Stimulated activated naive CD8-positive, alpha-beta T cell treated with anti-CD3 and anti-CD28 coated beads, Interleukin-15, amount 100 ng/mL, for 72 hours (primary cell): ENCODE results near the gene PYHIN1.
"Not testable (repeated sequence)": the region's sequence is repeated elsewhere in the genome, so short reads cannot be mapped to it uniquely, and the experiment has no call there.

ENCODE experiments used
- ATAC-seq: fragments of 150-1000 bp; cut with Tn5 transposase; 2 replicates; pipeline ENCODE4 v1.10.0; 2021; ENCODE audit warnings: mild to moderate bottlenecking, moderate library complexity
- DNase-seq, 2 donors: peaks; one replicate each; pipeline ENCODE4 v3.0.0; 2021 to 2022
- H3K27ac Mint-ChIP-seq, 2 donors: one replicate each; pipeline ENCODE4 v1.8.0; 2022; ENCODE audit warnings: mild to moderate bottlenecking in 2 of 2, mixed read lengths in 2 of 2, moderate library complexity in 2 of 2
- H3K27me3 Mint-ChIP-seq: one replicate; pipeline ENCODE4 v1.8.0; 2022; ENCODE audit warnings: mixed read lengths
- H3K4me1 Mint-ChIP-seq: one replicate; pipeline ENCODE4 v1.8.0; 2022; ENCODE audit warnings: mild to moderate bottlenecking, mixed read lengths
- H3K4me3 Mint-ChIP-seq, 2 donors: one replicate each; pipeline ENCODE4 v1.8.0; 2022; ENCODE audit warnings: mild to moderate bottlenecking in 2 of 2, mixed read lengths in 2 of 2, moderate library complexity in 1 of 2
- H3K9me3 Mint-ChIP-seq, 2 donors: one replicate each; pipeline ENCODE4 v1.8.0; 2022; ENCODE audit warnings: mixed read lengths in 2 of 2

PYHIN1 gene

DNA sequence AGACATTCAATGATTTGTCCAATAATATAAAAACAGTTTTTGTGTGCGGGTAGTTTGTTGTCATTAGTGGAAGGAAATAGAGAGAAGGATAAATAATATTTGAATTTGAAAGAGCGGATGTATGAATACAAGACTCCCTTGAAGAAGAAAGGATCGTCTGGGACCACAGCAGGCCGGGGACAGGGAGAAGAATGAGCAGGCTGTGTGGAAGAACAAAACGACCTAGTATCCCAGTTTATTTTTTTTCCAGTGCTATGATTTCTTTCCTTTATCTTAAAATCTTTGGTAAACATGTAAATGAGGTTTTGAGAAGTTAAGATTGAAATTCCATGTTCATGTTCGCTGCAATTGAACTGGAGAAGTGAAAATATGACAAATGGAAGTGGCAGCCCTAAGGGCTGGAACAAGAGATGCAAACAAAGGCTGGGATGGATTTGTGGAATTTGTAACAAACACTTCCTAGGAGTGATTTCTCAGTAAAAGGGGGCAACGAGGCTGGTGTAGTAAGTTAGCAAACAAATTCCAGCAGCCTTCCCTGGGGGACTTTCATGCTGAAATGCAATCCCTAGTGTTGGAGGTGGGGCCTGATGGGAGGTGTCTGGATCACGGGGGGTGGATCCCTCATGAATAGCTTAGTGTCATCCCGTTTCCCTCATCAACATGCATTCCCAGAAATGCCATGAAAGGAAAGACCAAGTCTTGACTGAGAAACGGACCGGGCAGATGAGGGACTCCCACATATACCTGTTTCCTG is 68.1 kb downstream of the PYHIN1 start:
- H3K4me3 Mint-ChIP-seq, result no peak overlapping the region
- H3K4me1 Mint-ChIP-seq, result peaks cover 12% of the 10 kb centered on the region
- DNase-seq (no peak), ATAC-seq (no peak)
- no peak overlapping the region for H3K27ac Mint-ChIP-seq
- H3K27me3 Mint-ChIP-seq, result no peaks in the 10 kb centered on the region
- H3K9me3 Mint-ChIP-seq, result peaks cover 0 to 10% of the 10 kb centered on the region in 2 donors

DNA sequence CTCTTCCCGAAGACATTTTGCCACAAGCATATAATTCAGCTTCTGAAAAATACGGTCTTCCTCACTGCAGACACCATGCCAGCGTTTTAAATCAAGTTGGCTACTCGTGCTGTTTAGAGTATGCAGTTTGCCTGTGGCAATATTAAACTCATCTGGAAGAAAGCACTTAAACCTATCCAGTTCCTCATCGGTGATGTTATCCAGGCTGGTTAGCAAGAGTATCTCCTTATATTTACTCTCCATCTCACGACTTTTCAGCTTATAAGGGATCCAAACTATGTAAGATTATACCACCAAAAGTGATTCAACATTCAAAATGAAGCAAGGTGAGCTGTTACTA is 68.7 kb downstream of the PYHIN1 start:
- no peaks in the 10 kb centered on the region for H3K27me3 Mint-ChIP-seq
- H3K27ac Mint-ChIP-seq, result no peak overlapping the region
- H3K9me3 Mint-ChIP-seq, result peaks cover 0 to 10% of the 10 kb centered on the region in 2 donors
- ATAC-seq (no peak), DNase-seq (no peak)
- H3K4me1 Mint-ChIP-seq, result peaks cover 12% of the 10 kb centered on the region
- H3K4me3 Mint-ChIP-seq, result no peak overlapping the region

DNA sequence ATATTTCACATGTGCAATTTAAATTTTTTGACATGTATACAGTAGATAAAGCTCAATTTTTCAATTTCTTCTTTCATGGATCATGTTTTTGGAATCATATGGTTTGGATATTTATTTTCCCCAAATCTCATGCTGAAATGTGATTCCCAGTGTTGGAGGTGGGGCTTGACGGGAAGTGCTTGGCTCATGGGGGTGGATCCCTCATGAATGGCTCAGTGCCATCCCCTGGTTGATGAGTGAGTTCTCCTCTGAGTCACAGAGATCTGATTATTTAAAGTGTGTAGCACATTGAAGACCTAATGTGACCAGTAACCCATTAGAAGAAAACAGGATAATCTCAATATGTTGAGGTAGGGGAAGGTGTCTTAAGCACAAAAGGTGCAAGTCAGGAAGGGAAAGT is 69.3 kb downstream of the PYHIN1 start:
- DNase-seq, result no peak

DNA sequence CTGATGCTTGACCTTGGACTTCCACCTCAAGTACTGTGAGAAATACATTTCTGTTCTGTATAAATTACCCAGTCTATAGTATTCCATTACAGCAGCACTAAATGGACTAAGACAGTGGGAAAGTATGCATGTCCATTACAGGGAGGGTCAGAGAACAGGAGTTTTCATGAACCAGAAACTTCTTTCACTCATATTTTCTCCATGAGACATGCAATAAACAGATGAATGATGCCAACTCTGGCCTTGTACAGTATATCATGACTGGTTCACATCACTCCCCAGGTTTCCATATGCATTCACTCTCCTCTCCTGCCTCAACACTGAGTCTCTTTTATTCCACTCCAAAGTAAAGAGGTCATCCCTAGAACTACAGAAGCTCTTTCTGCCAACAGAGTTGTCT is 73.8 kb downstream of the PYHIN1 start:
- H3K27ac Mint-ChIP-seq, result no peak overlapping the region
- H3K27me3 Mint-ChIP-seq, result no peaks in the 10 kb centered on the region
- peaks cover 39% of the 10 kb centered on the region for H3K4me1 Mint-ChIP-seq
- DNase-seq, result no peak
- ATAC-seq, result no peak
- H3K4me3 Mint-ChIP-seq, result no peak overlapping the region
- peaks cover 7 to 12% of the 10 kb centered on the region in 2 donors for H3K9me3 Mint-ChIP-seq

More for the DNA sequence above, 69.3 kb downstream of the PYHIN1 start:
- Mint-ChIP-seq H3K9me3 (peaks cover 2 to 5% of the 10 kb centered on the region in 2 donors), H3K4me1 (peaks cover 18% of the 10 kb centered on the region), H3K4me3 (no peak overlapping the region), H3K27ac (no peak overlapping the region), H3K27me3 (no peaks in the 10 kb centered on the region)
- ATAC-seq, result no peak

DNA sequence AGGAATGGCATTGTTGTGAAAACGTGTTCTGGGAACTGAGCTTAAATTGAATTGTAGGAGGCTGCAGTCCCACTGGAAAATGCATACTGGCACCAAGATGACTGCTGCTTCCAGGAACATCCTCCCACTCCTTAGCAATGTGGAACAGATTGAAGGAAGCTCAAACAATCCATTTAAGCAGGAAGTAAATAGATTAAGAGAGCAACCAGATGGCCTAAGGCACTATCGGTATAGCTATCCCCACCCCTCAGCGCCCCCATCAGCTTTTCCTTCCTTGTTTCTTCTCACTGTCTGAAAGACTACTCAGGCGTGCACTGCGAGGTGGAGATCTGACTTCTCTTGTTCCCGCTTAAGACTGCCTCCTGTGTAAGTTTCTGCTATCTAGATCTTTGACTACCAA is 74.3 kb downstream of the PYHIN1 start:
- ATAC-seq, result no peak
- Mint-ChIP-seq H3K4me3 (no peak overlapping the region), H3K27me3 (no peaks in the 10 kb centered on the region), H3K27ac (no peak overlapping the region), H3K9me3 (peaks cover 7 to 12% of the 10 kb centered on the region in 2 donors), H3K4me1 (peaks cover 39% of the 10 kb centered on the region)
- DNase-seq, result no peak

DNA sequence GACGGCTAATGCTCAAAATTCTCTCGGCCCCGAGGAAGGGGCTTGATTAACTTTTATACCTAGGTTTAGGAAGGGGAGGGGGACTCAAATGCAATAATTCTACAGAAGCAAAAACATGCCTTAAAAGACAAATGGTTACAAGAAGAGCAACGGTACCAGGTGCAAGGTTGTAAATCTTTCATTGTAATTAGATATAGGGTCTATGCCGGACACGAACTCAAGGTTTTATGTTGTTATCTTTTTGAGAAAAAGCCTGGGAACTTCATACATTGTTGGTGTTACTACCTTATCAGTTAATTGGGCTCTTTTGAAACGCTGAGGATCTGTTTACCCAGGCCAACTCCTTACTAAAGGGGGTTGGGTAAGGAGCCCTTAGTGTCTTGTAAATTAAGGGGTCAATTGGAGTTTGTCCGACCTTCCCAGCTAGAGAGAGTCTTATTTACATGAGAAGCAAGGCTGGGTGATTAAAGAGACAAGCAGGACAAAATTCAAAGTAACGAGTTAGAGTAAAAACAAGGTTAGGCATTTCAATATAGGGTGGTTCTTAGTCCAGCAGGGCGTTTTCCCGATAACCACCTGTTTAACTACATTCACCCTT is 75.0 kb downstream of the PYHIN1 start:
- DNase-seq, H3K4me3 Mint-ChIP-seq, H3K27me3 Mint-ChIP-seq, ATAC-seq, H3K27ac Mint-ChIP-seq: not testable (repeated sequence)
- Mint-ChIP-seq H3K4me1 (peaks cover 39% of the 10 kb centered on the region), H3K9me3 (peaks cover 7 to 12% of the 10 kb centered on the region in 2 donors)

DNA sequence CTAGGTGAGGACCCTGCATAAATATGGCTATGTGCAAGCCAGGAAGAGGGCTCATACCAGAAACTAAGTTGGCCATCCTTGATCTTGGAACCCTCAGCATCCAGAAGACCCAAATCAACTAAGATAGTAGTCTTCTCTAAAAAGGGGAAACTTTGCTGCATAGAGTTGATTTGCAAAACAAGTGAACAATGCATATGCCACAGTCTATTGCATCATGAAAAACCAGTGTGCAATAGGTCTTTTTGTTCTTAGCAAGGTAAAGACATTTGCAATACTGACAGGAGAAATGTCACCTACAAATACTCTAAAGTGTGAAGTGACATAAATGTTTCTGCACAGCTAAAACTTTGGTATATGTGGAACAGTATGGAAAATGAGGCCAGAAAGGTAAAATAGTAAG is 76.4 kb downstream of the PYHIN1 start:
- peak overlapping the region in 1 of 2 donors; percentile 83 for H3K27ac Mint-ChIP-seq
- no peaks in the 10 kb centered on the region for H3K27me3 Mint-ChIP-seq
- H3K9me3 Mint-ChIP-seq, result peaks cover 7 to 12% of the 10 kb centered on the region in 2 donors
- DNase-seq, result no peak
- H3K4me1 Mint-ChIP-seq, result peaks cover 44% of the 10 kb centered on the region
- H3K4me3 Mint-ChIP-seq, result peak overlapping the region in 1 of 2 donors; percentile 47
- ATAC-seq, result no peak

DNA sequence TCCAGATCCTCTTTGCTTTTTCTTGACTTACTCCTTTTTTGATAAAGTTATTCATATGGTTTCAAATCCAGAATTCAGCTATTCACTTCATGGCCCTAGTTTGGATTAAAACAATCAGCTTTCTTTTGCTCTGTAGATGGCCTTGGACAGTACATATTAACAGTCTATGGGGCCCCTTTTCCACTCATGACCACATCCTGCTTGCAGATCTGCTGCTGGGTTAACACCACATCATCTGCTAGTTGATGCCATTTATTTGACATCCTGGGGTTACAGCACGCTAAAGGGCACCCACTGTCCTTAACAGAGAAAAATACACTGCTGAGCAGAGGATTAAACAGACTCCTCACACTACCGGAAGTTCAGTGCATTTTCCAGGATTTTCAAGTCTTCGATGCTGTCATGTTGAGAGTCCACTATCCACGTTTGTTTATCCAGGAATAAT is 77.4 kb downstream of the PYHIN1 start:
- peak overlapping the region; percentile 99 to 100 for H3K27ac Mint-ChIP-seq
- H3K27me3 Mint-ChIP-seq, result no peaks in the 10 kb centered on the region
- DNase-seq (peak; percentile 71 to 84), ATAC-seq (peak; percentile 89)
- peaks cover 7 to 12% of the 10 kb centered on the region in 2 donors for H3K9me3 Mint-ChIP-seq
- H3K4me1 Mint-ChIP-seq, result peaks cover 48% of the 10 kb centered on the region
- H3K4me3 Mint-ChIP-seq, result peak overlapping the region; percentile 89 to 90

DNA sequence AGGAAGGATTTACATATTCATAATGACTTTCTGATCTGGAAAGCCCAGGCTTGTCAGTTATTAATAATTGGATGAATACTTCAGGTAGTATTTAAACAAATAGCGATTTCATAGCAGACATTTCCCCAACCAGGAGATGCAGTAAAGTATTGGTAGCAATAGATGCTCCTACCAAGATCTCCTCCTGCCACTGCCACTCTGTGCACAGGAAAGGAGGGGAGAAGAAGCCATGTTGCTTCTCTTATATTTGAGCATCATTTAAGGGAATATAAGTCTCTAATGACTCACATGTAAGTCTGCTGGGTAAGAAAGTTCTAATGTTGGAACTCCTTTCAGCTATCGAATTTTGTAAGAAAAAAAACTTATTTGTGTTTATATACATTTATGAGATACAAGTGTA is 77.9 kb downstream of the PYHIN1 start:
- peak in 1 of 2 donors; percentile 24 for DNase-seq
- H3K27ac Mint-ChIP-seq, result peak overlapping the region; percentile 99 to 100
- H3K9me3 Mint-ChIP-seq, result peaks cover 7 to 12% of the 10 kb centered on the region in 2 donors
- peak; percentile 29 for ATAC-seq
- no peaks in the 10 kb centered on the region for H3K27me3 Mint-ChIP-seq
- H3K4me1 Mint-ChIP-seq, result peaks cover 53% of the 10 kb centered on the region
- peak overlapping the region; percentile 89 to 90 for H3K4me3 Mint-ChIP-seq

DNA sequence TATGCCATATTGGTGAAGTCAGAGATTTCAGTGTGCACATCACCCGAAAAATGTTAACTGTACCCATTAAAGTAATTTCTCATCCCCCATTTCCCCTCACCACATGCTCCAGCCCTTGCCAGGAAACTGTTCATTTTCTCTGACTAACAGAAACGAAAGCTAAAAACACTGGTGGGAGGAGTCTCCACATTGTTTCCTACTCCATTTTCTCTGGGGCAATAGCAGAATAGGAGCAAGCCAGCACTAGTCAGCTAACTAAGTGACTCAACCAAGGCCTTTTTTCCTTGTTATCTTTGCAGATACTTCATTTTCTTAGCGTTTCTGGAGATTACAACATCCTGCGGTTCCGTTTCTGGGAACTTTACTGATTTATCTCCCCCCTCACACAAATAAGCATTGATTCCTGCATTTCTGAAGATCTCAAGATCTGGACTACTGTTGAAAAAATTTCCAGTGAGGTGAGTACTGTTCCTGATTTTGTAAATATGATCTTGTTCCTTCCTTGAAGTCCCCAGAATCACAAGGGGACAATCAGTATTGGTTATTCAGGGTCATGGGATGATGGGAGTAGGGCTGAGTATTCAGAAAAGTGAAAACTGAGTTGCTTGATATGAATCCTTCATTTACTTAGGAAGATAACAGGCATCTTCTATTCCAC is 78.5 kb downstream of the PYHIN1 start, which contains the start of gene IFI16:
TSS of gene IFI16 (plus strand) at position 204 of the 658 bp plus-strand sequence. CDS start 4,774 bp downstream, outside the sequence.
- DNase-seq (peak; percentile 66 to 81), ATAC-seq (peak; percentile 76)
- H3K27ac Mint-ChIP-seq, result peak within 1 kb of the TSS; percentile 99 to 100
- H3K4me1 Mint-ChIP-seq, result peaks cover 58% of the 10 kb centered on the region
- H3K4me3 Mint-ChIP-seq, result peak within 1 kb of the TSS; percentile 89 to 90
- no peaks in the 10 kb centered on the region for H3K27me3 Mint-ChIP-seq
- H3K9me3 Mint-ChIP-seq, result peaks cover 7 to 12% of the 10 kb centered on the region in 2 donors

DNA sequence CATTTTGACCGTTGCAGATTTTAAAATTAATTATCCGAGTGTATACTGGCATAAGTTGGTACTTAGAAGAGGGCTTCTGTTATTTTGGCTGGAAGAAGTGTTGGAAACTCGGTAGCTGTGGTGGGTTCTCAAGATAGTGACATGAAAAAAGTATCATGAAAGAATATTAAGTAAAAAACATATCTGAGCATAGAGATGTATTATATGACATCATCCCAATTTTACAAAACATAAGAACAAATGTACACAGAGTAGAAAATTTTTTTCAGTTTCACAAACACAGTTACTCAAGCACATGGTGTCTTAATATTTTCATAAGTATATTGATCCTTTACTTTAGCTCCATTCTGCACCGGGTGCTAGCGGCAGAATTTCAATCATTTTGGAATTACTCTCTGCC is 79.0 kb downstream of the PYHIN1 start:
- Mint-ChIP-seq H3K27ac (peak overlapping the region; percentile 99 to 100), H3K27me3 (no peaks in the 10 kb centered on the region), H3K4me1 (peaks cover 61% of the 10 kb centered on the region), H3K4me3 (peak overlapping the region; percentile 89 to 90), H3K9me3 (peaks cover 7 to 12% of the 10 kb centered on the region in 2 donors)
- ATAC-seq (no peak), DNase-seq (peak in 1 of 2 donors; percentile 7)

DNA sequence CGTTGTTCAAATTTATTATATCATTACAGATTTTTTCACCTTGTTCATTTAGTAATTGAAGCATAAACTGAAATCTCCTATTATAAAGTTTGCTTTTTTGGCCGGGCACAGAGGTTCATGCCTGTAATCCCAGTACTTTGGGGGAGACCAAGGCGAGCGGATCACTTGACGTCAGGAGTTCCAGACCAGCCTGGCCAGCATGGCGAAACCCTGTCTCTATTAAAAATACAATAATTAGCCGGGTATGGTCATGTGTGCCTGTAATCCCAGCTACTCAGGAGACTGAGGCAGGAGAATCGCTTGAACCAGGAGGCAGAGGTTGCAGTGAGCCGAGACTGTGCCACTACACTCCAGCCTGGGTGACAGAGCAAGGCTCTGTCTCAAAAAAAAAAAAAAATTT is 79.6 kb downstream of the PYHIN1 start:
- peak; percentile 28 to 54 for DNase-seq
- not testable (repeated sequence) for H3K27me3 Mint-ChIP-seq, ATAC-seq, H3K9me3 Mint-ChIP-seq
- peak overlapping the region; percentile 89 to 90 for H3K4me3 Mint-ChIP-seq
- H3K4me1 Mint-ChIP-seq, result peaks cover 61% of the 10 kb centered on the region
- H3K27ac Mint-ChIP-seq, result peak overlapping the region; percentile 99 to 100

DNA sequence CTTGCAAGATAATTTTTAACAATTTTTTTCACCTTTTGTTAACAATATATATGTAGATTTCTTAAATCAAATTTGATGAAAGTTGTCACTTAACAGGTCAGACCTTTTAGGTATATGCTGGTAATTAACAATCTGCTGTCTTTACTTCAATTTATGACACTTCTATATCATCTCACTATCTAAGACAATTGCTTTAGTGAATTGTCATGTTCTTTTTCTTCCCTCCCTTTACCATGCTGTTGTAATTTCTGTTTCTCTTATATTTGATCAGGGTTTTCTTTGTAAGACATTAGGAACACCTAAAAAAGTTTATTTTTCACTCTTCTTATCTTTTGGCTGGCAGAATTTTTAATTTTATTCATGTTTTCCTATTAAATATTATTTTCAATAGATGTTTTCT is 80.4 kb downstream of the PYHIN1 start:
- Mint-ChIP-seq H3K27ac (peak overlapping the region; percentile 98 to 100), H3K27me3 (no peaks in the 10 kb centered on the region)

DNA sequence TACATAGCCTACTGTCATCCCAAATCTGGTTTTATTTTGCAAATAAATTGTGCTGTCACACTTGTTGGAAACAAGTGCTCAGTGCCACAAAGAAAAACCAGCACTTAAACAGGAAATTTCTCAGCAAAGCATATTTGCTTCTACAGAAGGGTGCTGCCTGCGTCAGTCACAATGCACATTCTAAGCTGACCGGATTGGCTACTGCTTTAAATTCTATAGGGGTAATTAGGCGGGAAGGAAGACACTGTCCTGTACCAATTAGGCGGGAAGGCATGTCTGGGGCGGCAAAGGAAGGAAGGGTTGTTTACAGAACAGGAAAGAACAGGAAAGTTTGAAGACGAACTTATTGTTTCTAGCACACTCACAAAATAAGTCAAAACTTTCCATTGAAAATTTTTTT is 81.1 kb downstream of the PYHIN1 start:
- H3K9me3 Mint-ChIP-seq, result no peaks in the 10 kb centered on the region
- peak; percentile 68 for ATAC-seq
- peaks cover 59% of the 10 kb centered on the region for H3K4me1 Mint-ChIP-seq
- no peaks in the 10 kb centered on the region for H3K27me3 Mint-ChIP-seq
- H3K4me3 Mint-ChIP-seq, result peak overlapping the region; percentile 65 to 98
- H3K27ac Mint-ChIP-seq, result peak overlapping the region; percentile 98 to 100
- peak; percentile 58 to 81 for DNase-seq

More for the DNA sequence above, 80.4 kb downstream of the PYHIN1 start:
- Mint-ChIP-seq H3K4me1 (peaks cover 61% of the 10 kb centered on the region), H3K9me3 (peaks cover 0 to 4% of the 10 kb centered on the region in 2 donors), H3K4me3 (peak overlapping the region; percentile 65 to 98)
- DNase-seq (no peak), ATAC-seq (no peak)

DNA sequence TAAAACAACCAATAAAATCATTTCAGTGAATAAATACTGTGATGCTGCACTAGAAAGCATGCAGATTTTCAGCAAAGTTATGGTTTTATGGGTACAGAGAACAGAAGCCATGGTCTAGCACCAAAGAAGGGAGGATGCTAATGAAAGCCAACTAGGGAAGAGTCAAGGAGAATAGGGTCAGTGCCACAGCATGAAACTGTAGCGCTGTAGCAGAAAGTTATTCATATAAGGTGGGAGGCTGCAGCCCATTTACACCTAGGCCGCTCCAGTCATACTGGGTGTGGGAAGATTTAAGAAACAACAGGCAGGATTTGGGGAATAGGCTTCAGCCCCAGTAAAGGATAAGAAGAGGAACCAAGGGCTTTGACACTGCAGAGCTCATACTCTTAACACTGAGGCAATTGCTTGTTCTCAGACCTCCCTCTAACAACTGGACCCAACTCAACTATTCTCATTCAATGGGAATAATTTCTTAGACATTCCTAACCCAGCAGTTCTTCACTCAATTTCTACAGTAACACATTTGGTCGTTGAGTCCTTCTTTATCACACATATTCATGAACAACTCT is 82.7 kb downstream of the PYHIN1 start:
- H3K4me3 Mint-ChIP-seq, result peak overlapping the region; percentile 65 to 98
- H3K27me3 Mint-ChIP-seq, result no peaks in the 10 kb centered on the region
- ATAC-seq (no peak), DNase-seq (no peak)
- H3K9me3 Mint-ChIP-seq, result no peaks in the 10 kb centered on the region
- H3K27ac Mint-ChIP-seq, result peak overlapping the region; percentile 6 to 100
- H3K4me1 Mint-ChIP-seq, result peaks cover 57% of the 10 kb centered on the region
